Endothelial cell (in vitro differentiated cells): ENCODE measurements around the gene SPATA32. TPM values are rescaled to one million over a fixed set of nuclear protein-coding genes. Genes with fewer than 3 reads are reported as not detected.

Experiments used
- DNase-seq: peaks from one replicate; pipeline ENCODE4 v3.0.0; 2021; ENCODE audit warnings: low spot score
- H3K27ac Mint-ChIP-seq: one replicate; pipeline ENCODE4 v1.8.0; 2021; ENCODE audit warnings: mixed read lengths, inconsistent platforms; ENCODE audit not compliant: unreplicated experiment
- H3K27me3 Mint-ChIP-seq: one replicate; pipeline ENCODE4 v1.8.0; 2021; ENCODE audit warnings: mild to moderate bottlenecking, moderate library complexity, mixed read lengths, inconsistent platforms; ENCODE audit not compliant: unreplicated experiment
- H3K36me3 Mint-ChIP-seq: one replicate; pipeline ENCODE4 v1.8.0; 2021; ENCODE audit warnings: mild to moderate bottlenecking, low read depth, mixed read lengths, inconsistent platforms; ENCODE audit not compliant: unreplicated experiment
- H3K4me1 Mint-ChIP-seq: one replicate; pipeline ENCODE4 v1.8.0; 2021; ENCODE audit warnings: mild to moderate bottlenecking, mixed read lengths, inconsistent platforms; ENCODE audit not compliant: unreplicated experiment
- H3K4me3 Mint-ChIP-seq: one replicate; pipeline ENCODE4 v1.8.0; 2021; ENCODE audit warnings: mild to moderate bottlenecking, mixed read lengths, inconsistent platforms; ENCODE audit not compliant: unreplicated experiment
- H3K9me3 Mint-ChIP-seq: one replicate; pipeline ENCODE4 v1.8.0; 2021; ENCODE audit warnings: mixed read lengths, inconsistent platforms; ENCODE audit not compliant: unreplicated experiment
- CTCF ChIP-seq: fragments of 200-600 bp; sonication (generic); IDR thresholded peaks from one replicate; pipeline ENCODE4 v1.5.0; 2021; ENCODE audit warnings: antibody characterized with exemption; ENCODE audit not compliant: unreplicated experiment
- long read RNA-seq: library from polyadenylated mRNA; unstranded; transcript quantifications from one replicate; pipeline ENCODE4 v2.0.0, GENCODE V29; 2020; ENCODE audit not compliant: unreplicated experiment
- total RNA-seq: library from RNA; stranded (reverse); fragmentation: NEBNext Ultra II Directional; extraction: Animal tissue kit (Norgen Biotek cat#: 25700); gene quantifications from one replicate; pipeline ENCODE4 v1.2.1, GENCODE V29; 2021; ENCODE audit not compliant: unreplicated experiment

The SPATA32 gene
- total RNA-seq = not detected
- long read RNA-seq = 0 reads

- H3K27me3 Mint-ChIP-seq = peaks cover 7% of the 10 kb centered on the region
- H3K4me3 Mint-ChIP-seq = peak within 1 kb of the TSS; percentile 25
- peak; percentile 37 for DNase-seq
These were observed at the start of gene SPATA32 for GRCh38 chr17:45261577-45262515. Gene SPATA32, minus strand, starts transcription at chr17:45262094. Its CDS starts 78 bp downstream, at chr17:45262016.

GRCh38 chr17:45311401-45311759, 49.5 kb upstream of the SPATA32 start:
- DNase-seq = no peak
- Mint-ChIP-seq H3K9me3 (no peaks in the 10 kb centered on the region), H3K4me3 (no peak overlapping the region), H3K4me1 (peaks cover 14% of the 10 kb centered on the region), H3K36me3 (peaks cover 4% of the 10 kb centered on the region), H3K27me3 (peaks cover 15% of the 10 kb centered on the region), H3K27ac (no peak overlapping the region)
- TF ChIP-seq CTCF = no peak

More at GRCh38 chr17:45261577-45262515, at the start of gene SPATA32:
- TF ChIP-seq CTCF = no peak
- H3K27ac Mint-ChIP-seq = no peak within 1 kb of the TSS
- H3K36me3 Mint-ChIP-seq = peaks cover 3% of the 10 kb centered on the region
- peaks cover 5% of the 10 kb centered on the region for H3K4me1 Mint-ChIP-seq
- no peaks in the 10 kb centered on the region for H3K9me3 Mint-ChIP-seq

DNA sequence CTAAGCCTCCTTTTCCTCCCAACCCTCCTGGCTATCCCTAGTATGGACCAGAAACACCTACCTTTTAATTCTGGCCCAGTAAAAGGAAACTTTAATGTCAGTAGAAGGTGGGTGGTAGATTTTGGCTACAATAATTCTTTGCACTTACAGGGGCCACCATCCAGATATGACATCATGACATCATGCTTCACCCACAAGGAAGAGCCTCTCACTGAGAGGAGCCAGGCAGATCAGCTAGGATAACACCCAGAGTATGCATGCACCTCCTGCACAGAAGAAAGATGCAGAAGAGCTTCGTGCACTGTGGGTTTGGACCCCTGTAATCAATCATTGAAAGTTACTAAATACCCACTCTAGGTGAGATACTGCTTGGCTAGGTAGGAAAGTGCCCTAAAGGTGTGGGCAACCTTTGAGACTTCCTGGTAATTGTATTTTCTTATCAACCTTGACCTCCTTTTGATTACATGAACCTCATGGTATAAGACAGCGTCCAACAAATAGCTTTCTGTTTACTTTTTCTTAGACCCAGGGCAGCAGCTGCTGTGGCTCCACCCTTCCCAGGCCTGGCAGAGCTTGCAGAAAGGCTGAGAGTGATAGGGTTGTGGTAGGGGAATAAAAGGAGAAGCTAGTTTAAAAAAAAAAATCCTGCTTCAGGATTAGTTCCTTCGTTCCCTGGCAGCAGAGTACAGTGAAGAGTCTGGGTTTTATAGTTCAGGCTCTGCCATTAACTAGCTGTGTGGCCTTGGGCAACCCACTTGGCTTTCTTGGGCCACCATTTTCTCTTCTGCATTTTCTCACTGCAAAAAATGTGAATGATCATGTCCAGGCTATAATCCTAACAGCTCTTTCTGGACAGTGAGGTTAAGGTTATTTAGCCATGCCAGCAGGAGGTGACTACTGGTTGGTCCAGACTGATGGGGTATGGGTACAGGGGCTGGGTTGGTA, 48.8 kb upstream of the SPATA32 start:
- H3K9me3 Mint-ChIP-seq = no peaks in the 10 kb centered on the region
- H3K4me1 Mint-ChIP-seq = peaks cover 8% of the 10 kb centered on the region
- no peak overlapping the region for H3K27ac Mint-ChIP-seq
- TF ChIP-seq CTCF = no peak
- peaks cover 4% of the 10 kb centered on the region for H3K36me3 Mint-ChIP-seq
- H3K4me3 Mint-ChIP-seq = no peak overlapping the region
- DNase-seq = no peak
- H3K27me3 Mint-ChIP-seq = peaks cover 9% of the 10 kb centered on the region

GRCh38 chr17:45309400-45309799, 47.5 kb upstream of the SPATA32 start:
- no peak for DNase-seq
- Mint-ChIP-seq H3K36me3 (peaks cover 4% of the 10 kb centered on the region), H3K9me3 (no peaks in the 10 kb centered on the region), H3K4me3 (no peak overlapping the region), H3K27me3 (peaks cover 6% of the 10 kb centered on the region), H3K4me1 (no peaks in the 10 kb centered on the region), H3K27ac (no peak overlapping the region)
- no peak for TF ChIP-seq CTCF
